DND-41 (cell line): ENCODE measurements around the gene DCUN1D3.

Experiments
- ATAC-seq: fragments of 200-7000 bp; cut with Tn5 transposase; 3 replicates; pipeline ENCODE4 v1.9.1; 2021; ENCODE audit warnings: low read depth; ENCODE audit not compliant: insufficient read depth
- DNase-seq: peaks from one replicate; pipeline ENCODE4 v3.0.0-alpha.2; 2020
- H2AFZ ChIP-seq: 2 replicates; pipeline ENCODE4 v1.6.0; 2012; ENCODE audit warnings: low read depth, low read length
- H3K27ac ChIP-seq: 2 replicates; pipeline ENCODE4 v1.5.1; 2012; ENCODE audit warnings: low read length, inconsistent platforms
- H3K27me3 ChIP-seq: fragments of 200-600 bp; sonication (generic); 2 replicates; pipeline ENCODE4 v1.6.0; 2012; ENCODE audit warnings: low read length, mild to moderate bottlenecking, inconsistent platforms; ENCODE audit not compliant: insufficient read depth, poor library complexity
- H3K36me3 ChIP-seq: 2 replicates; pipeline ENCODE4 v1.5.1; 2012; ENCODE audit warnings: low read length, inconsistent platforms; ENCODE audit not compliant: insufficient read depth
- H3K4me1 ChIP-seq: 2 replicates; pipeline ENCODE4 v1.5.1; 2012; ENCODE audit warnings: mild to moderate bottlenecking, low read length; ENCODE audit not compliant: insufficient read depth
- H3K4me2 ChIP-seq: 2 replicates; pipeline ENCODE4 v1.6.0; 2012; ENCODE audit warnings: mild to moderate bottlenecking, moderate library complexity, low read length, inconsistent platforms; ENCODE audit not compliant: insufficient read depth
- H3K4me3 ChIP-seq, 2 experiments: fragments of 200-600 bp in 1 of 2; shearing (Covaris generic) in 1 of 2; 2 replicates each; pipeline ENCODE4 v1.5.1; 2012 to 2016; ENCODE audit warnings: inconsistent platforms in 2 of 2, low read length in 2 of 2, mild to moderate bottlenecking in 2 of 2, low read depth in 1 of 2, moderate library complexity in 1 of 2
- H3K79me2 ChIP-seq: 2 replicates; pipeline ENCODE4 v1.6.0; 2012; ENCODE audit warnings: low read length, inconsistent platforms; ENCODE audit not compliant: insufficient read depth
- H3K9ac ChIP-seq: 2 replicates; pipeline ENCODE4 v1.6.0; 2012; ENCODE audit warnings: low read depth, mild to moderate bottlenecking, inconsistent platforms, low read length, moderate library complexity
- H3K9me3 ChIP-seq: 2 replicates; pipeline ENCODE4 v1.5.1; 2012; ENCODE audit warnings: low read length, moderate library complexity, mild to moderate bottlenecking, inconsistent platforms; ENCODE audit not compliant: insufficient read depth, severe bottlenecking
- H4K20me1 ChIP-seq: 2 replicates; pipeline ENCODE4 v1.6.0; 2012; ENCODE audit warnings: low read length; ENCODE audit not compliant: insufficient read depth
- EZH2 ChIP-seq: IDR thresholded peaks from 3 replicates; pipeline ENCODE4 v1.6.1; 2012; ENCODE audit warnings: borderline replicate concordance, low read depth, mild to moderate bottlenecking, moderate library complexity, low read length, inconsistent platforms; ENCODE audit not compliant: severe bottlenecking
- TF ChIP-seq, protein P1 (sequence below): IDR thresholded peaks from 2 replicates; pipeline ENCODE4 v1.5.1; 2012; ENCODE audit warnings: borderline replicate concordance, low read length, moderate library complexity, mild to moderate bottlenecking; ENCODE audit not compliant: poor library complexity, severe bottlenecking; ENCODE audit errors: extremely low read depth

The DCUN1D3 gene

DNA sequence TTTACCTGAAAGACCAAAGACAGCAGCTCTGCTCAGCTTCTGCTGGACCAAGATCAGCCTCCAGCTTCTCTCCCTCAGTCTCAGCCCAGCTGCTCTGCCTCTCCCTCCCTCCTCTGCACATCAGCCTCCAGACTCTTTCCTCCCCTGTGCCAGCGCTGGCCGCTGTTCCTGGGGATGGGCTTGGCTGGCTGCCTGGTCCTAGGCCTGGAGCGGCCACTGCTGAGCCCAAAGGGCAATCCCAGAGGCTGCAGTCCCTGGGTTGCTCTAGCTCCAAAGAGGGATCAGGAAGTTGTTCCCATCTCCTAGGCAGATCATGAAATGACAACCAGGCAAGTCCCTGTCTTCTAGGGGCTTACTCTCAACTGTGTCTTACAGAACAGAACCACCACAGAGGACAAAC lies 31.3 kb downstream of the DCUN1D3 start:
- Histone ChIP-seq H3K4me1 (no peaks in the 10 kb centered on the region), H3K4me2 (no peak overlapping the region)

DNA sequence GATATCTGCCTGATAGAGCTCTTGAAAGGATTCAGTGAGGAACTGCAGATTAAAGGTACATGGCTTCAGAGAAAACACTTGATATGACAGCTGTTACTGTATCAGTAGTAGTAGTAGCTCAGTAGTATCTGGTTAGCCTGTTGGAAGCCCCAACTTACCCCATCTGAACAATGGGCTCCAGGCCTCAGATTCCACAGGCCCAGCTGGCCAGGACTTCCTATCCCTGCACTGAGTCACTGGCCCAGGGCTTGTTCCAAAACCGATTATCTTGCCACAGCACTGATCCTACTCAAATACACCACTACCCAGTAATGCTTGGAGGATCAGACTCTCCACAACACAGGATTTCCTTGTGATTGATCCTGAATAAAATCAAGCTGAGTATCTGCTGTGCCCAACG lies 32.6 kb downstream of the DCUN1D3 start:
- no peak overlapping the region for H3K4me2 ChIP-seq
- no peak overlapping the region for H2AFZ ChIP-seq
- no peak for ATAC-seq
- no peak for DNase-seq
- TF ChIP-seq EZH2, result no peak
- TF ChIP-seq, protein P1, sequence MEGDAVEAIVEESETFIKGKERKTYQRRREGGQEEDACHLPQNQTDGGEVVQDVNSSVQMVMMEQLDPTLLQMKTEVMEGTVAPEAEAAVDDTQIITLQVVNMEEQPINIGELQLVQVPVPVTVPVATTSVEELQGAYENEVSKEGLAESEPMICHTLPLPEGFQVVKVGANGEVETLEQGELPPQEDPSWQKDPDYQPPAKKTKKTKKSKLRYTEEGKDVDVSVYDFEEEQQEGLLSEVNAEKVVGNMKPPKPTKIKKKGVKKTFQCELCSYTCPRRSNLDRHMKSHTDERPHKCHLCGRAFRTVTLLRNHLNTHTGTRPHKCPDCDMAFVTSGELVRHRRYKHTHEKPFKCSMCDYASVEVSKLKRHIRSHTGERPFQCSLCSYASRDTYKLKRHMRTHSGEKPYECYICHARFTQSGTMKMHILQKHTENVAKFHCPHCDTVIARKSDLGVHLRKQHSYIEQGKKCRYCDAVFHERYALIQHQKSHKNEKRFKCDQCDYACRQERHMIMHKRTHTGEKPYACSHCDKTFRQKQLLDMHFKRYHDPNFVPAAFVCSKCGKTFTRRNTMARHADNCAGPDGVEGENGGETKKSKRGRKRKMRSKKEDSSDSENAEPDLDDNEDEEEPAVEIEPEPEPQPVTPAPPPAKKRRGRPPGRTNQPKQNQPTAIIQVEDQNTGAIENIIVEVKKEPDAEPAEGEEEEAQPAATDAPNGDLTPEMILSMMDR, result no peak
- H3K79me2 ChIP-seq, result no peaks in the 10 kb centered on the region
- no peaks in the 10 kb centered on the region for H3K4me1 ChIP-seq
- H4K20me1 ChIP-seq, result peaks cover 17% of the 10 kb centered on the region
- no peaks in the 10 kb centered on the region for H3K9me3 ChIP-seq
- H3K27me3 ChIP-seq, result no peaks in the 10 kb centered on the region
- no peak overlapping the region for H3K27ac ChIP-seq
- H3K4me3 ChIP-seq, result no peak overlapping the region
- H3K36me3 ChIP-seq, result no peaks in the 10 kb centered on the region
- no peak overlapping the region for H3K9ac ChIP-seq

More for the DNA sequence above, 31.3 kb downstream of the DCUN1D3 start:
- TF ChIP-seq EZH2, result no peak
- TF ChIP-seq, protein P1, result no peak
- H3K79me2 ChIP-seq, result no peaks in the 10 kb centered on the region; the same call in 1 of the 2 replicates
- H4K20me1 ChIP-seq, result peaks cover 22% of the 10 kb centered on the region
- no peak overlapping the region for H3K9ac ChIP-seq
- H3K36me3 ChIP-seq, result no peaks in the 10 kb centered on the region
- ATAC-seq, result no peak
- H3K27ac ChIP-seq, result no peak overlapping the region
- H3K9me3 ChIP-seq, result no peaks in the 10 kb centered on the region
- H3K4me3 ChIP-seq, result no peak overlapping the region
- H2AFZ ChIP-seq, result no peak overlapping the region
- DNase-seq, result no peak
- H3K27me3 ChIP-seq, result no peaks in the 10 kb centered on the region

DNA sequence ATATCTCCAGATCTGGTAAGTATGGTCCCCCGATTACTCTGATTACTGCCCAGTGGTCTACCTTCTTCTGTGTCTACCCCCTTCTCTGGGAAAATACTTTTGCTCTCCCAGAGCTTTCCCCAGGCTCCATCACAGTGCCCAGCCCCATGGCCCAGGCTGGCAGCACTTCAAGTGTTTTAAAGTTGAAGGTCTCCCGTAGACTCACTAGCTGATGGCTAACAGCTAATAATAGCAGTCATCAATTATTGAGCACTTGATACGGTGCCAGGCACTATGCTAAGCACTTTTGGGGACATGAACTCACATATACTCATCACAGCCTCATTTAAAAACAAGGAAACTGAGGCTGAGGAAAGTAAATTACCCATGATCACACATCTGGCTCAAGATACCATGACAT lies 33.4 kb downstream of the DCUN1D3 start:
- Histone ChIP-seq H3K36me3 (peaks cover 6% of the 10 kb centered on the region), H3K79me2 (no peaks in the 10 kb centered on the region), H3K4me2 (no peak overlapping the region), H2AFZ (no peak overlapping the region), H3K27ac (no peak overlapping the region), H3K4me1 (no peaks in the 10 kb centered on the region), H3K4me3 (no peak overlapping the region), H3K9ac (no peak overlapping the region), H3K9me3 (no peaks in the 10 kb centered on the region), H3K27me3 (no peaks in the 10 kb centered on the region), H4K20me1 (peaks cover 23% of the 10 kb centered on the region)
- DNase-seq (no peak), ATAC-seq (no peak)
- TF ChIP-seq, protein P1, result no peak
- no peak for TF ChIP-seq EZH2
